Neural crest cell (in vitro differentiated cells): ENCODE results near the gene FGD6. TPM values are rescaled to one million over a fixed set of nuclear protein-coding genes. Genes with fewer than 3 reads are reported as not detected.

ENCODE experiments used
- DNase-seq: peaks from one replicate; pipeline ENCODE4 v3.0.0; 2021; ENCODE audit warnings: low read depth, mixed read lengths, low spot score
- H3K27ac Mint-ChIP-seq: one replicate; pipeline ENCODE4 v1.8.0; 2021; ENCODE audit warnings: mild to moderate bottlenecking, mixed read lengths; ENCODE audit not compliant: unreplicated experiment
- H3K27me3 Mint-ChIP-seq: 2 replicates; pipeline ENCODE4 v1.8.0; 2021; ENCODE audit warnings: low read depth, mild to moderate bottlenecking, mixed read lengths
- H3K36me3 Mint-ChIP-seq: 2 replicates; pipeline ENCODE4 v1.8.0; 2021; ENCODE audit warnings: low read depth, mild to moderate bottlenecking, mixed read lengths
- H3K4me1 Mint-ChIP-seq: 2 replicates; pipeline ENCODE4 v1.8.0; 2021; ENCODE audit warnings: mixed read lengths
- H3K4me3 Mint-ChIP-seq: one replicate; pipeline ENCODE4 v1.8.0; 2021; ENCODE audit warnings: mild to moderate bottlenecking, mixed read lengths
- H3K9me3 Mint-ChIP-seq: 2 replicates; pipeline ENCODE4 v1.8.0; 2021; ENCODE audit warnings: mixed read lengths
- CTCF ChIP-seq: fragments of 200-600 bp; sonication (generic); conservative IDR thresholded peaks from 2 replicates; pipeline ENCODE4 v1.5.0; 2021; ENCODE audit warnings: antibody characterized with exemption, mild to moderate bottlenecking
- total RNA-seq: library from RNA; stranded (reverse); gene quantifications from 2 replicates; pipeline ENCODE4 v1.2.1, GENCODE V29; 2021

Gene FGD6
- total RNA-seq, 1 donor from 2014 or later = 17.4 TPM

- Mint-ChIP-seq H3K27ac (no peak overlapping the region), H3K36me3 (peaks cover 4% of the 10 kb centered on the region), H3K27me3 (no peaks in the 10 kb centered on the region), H3K4me1 (peaks cover 8% of the 10 kb centered on the region), H3K4me3 (no peak overlapping the region), H3K9me3 (no peaks in the 10 kb centered on the region)
- no peak for TF ChIP-seq CTCF
- DNase-seq = no peak
Observed at GRCh38 chr12:95184121-95184520, 33.1 kb downstream of the FGD6 start.

GRCh38 chr12:95182868-95183415 lies 34.3 kb downstream of the FGD6 start:
- Mint-ChIP-seq H3K27ac (peak overlapping the region; percentile 12), H3K4me3 (no peak overlapping the region), H3K27me3 (no peaks in the 10 kb centered on the region), H3K9me3 (no peaks in the 10 kb centered on the region), H3K4me1 (peaks cover 1% of the 10 kb centered on the region), H3K36me3 (peaks cover 4% of the 10 kb centered on the region)
- no peak for TF ChIP-seq CTCF
- no peak for DNase-seq

- no peaks in the 10 kb centered on the region for H3K4me1 Mint-ChIP-seq
- peaks cover 4% of the 10 kb centered on the region for H3K36me3 Mint-ChIP-seq
- no peak for TF ChIP-seq CTCF
- no peaks in the 10 kb centered on the region for H3K27me3 Mint-ChIP-seq
- DNase-seq = no peak
- H3K9me3 Mint-ChIP-seq = no peaks in the 10 kb centered on the region
- H3K27ac Mint-ChIP-seq = no peak overlapping the region
- H3K4me3 Mint-ChIP-seq = no peak overlapping the region
Observed at GRCh38 chr12:95181103-95181502, 36.2 kb downstream of the FGD6 start.

- no peak for TF ChIP-seq CTCF
- no peak overlapping the region for H3K4me3 Mint-ChIP-seq
- H3K9me3 Mint-ChIP-seq = no peaks in the 10 kb centered on the region
- H3K27me3 Mint-ChIP-seq = no peaks in the 10 kb centered on the region
- no peaks in the 10 kb centered on the region for H3K4me1 Mint-ChIP-seq
- no peak overlapping the region for H3K27ac Mint-ChIP-seq
- no peak for DNase-seq
- H3K36me3 Mint-ChIP-seq = no peaks in the 10 kb centered on the region
Observed at GRCh38 chr12:95179011-95179410, 38.3 kb downstream of the FGD6 start.

- Mint-ChIP-seq H3K4me1 (no peaks in the 10 kb centered on the region), H3K36me3 (no peaks in the 10 kb centered on the region), H3K27ac (no peak overlapping the region), H3K27me3 (no peaks in the 10 kb centered on the region), H3K4me3 (no peak overlapping the region), H3K9me3 (no peaks in the 10 kb centered on the region)
- DNase-seq = no peak
- TF ChIP-seq CTCF = no peak
Observed at GRCh38 chr12:95178136-95178535, 39.1 kb downstream of the FGD6 start.
